Upper lobe of left lung (tissue), 6 donors: ENCODE results near the gene POLE2. TPM values are rescaled to one million over a fixed set of nuclear protein-coding genes. Genes with fewer than 3 reads are reported as not detected.
"Not testable (repeated sequence)": the region's sequence is repeated elsewhere in the genome, so short reads cannot be mapped to it uniquely, and the experiment has no call there.

Experiments used
- ATAC-seq, 2 donors: fragments of 200-7000 bp; cut with Tn5 transposase; one replicate each; pipeline ENCODE4 v1.9.1; 2022; ENCODE audit warnings: mild to moderate bottlenecking in 2 of 2, moderate library complexity in 2 of 2; ENCODE audit not compliant: low FRiP score in 2 of 2
- DNase-seq, 2 donors: peaks; one replicate each; pipeline ENCODE4 v3.0.0-alpha.2; 2019 to 2020
- H3K27ac ChIP-seq, 4 donors: fragments of 200-600 bp; sonication (generic); one replicate each; pipeline ENCODE4 v1.5.1; 2016 to 2019
- H3K27me3 ChIP-seq, 4 donors: fragments of 200-600 bp; sonication (generic); one replicate each; pipeline ENCODE4 v1.5.1; 2017 to 2019
- H3K36me3 ChIP-seq, 4 donors: fragments of 200-600 bp; sonication (generic); one replicate each; pipeline ENCODE4 v1.5.1; 2016 to 2019
- H3K4me1 ChIP-seq, 4 donors: fragments of 200-600 bp; sonication (generic); one replicate each; pipeline ENCODE4 v1.5.1; 2018 to 2019
- H3K4me3 ChIP-seq, 4 donors: fragments of 200-600 bp; sonication (generic); one replicate each; pipeline ENCODE4 v1.5.1; 2017 to 2019; ENCODE audit warnings: mild to moderate bottlenecking in 2 of 4, moderate library complexity in 1 of 4
- H3K9me3 ChIP-seq, 4 donors: fragments of 200-600 bp; sonication (generic); one replicate each; pipeline ENCODE4 v1.5.1; 2018 to 2019
- EP300 ChIP-seq, 4 donors: sonication (generic); formaldehyde crosslinking; IDR thresholded peaks; one replicate each; pipeline ENCODE4 v1.5.1; 2017; ENCODE audit warnings: antibody characterized with exemption in 4 of 4, control low read depth in 2 of 4
- POLR2A ChIP-seq, 4 donors: fragments of 450-650 bp; IDR thresholded peaks; one replicate each; pipeline ENCODE4 v1.5.1; 2016 to 2017; ENCODE audit warnings: antibody characterized with exemption in 4 of 4, mild to moderate bottlenecking in 2 of 4
- POLR2AphosphoS5 ChIP-seq, 2 donors: sonication (generic); formaldehyde crosslinking; IDR thresholded peaks; one replicate each; pipeline ENCODE4 v1.5.1; 2017; ENCODE audit warnings: antibody characterized with exemption in 2 of 2
- WGBS, 2 donors: methylation state at CpG; one replicate each; pipeline ENCODE4 v1.1.5; 2017 to 2018; 5-methylcytosine and 5-hydroxymethylcytosine counted together
- total RNA-seq, 6 donors: library from RNA; depleted of rRNA in 4 of 6; stranded (reverse); fragments of >200 nt in 4 of 6; gene quantifications; one replicate each; pipeline versions ENCODE4 v1.1.0 to v1.2.1, GENCODE V29; 2016 to 2021
- TF ChIP-seq, protein P1 (sequence below), 6 experiments: fragments of 450-650 bp in 4 of 6; fragments of 200-600 bp in 2 of 6; sonication (generic) in 2 of 6; IDR thresholded peaks; one replicate each; pipeline ENCODE4 v1.5.1; 2016 to 2019; ENCODE audit warnings: antibody characterized with exemption in 6 of 6
- donor health status: DM: no; HTN: no; CAD: no; lungs with moderate emphysema.
- donor health status: DM: no; HTN: yes; CAD: no; lungs with severe emphysema.

Gene POLE2
- total RNA-seq, 6 donors from 2014 or later = 0.49 to 2.7 (median 2.1) TPM

DNA sequence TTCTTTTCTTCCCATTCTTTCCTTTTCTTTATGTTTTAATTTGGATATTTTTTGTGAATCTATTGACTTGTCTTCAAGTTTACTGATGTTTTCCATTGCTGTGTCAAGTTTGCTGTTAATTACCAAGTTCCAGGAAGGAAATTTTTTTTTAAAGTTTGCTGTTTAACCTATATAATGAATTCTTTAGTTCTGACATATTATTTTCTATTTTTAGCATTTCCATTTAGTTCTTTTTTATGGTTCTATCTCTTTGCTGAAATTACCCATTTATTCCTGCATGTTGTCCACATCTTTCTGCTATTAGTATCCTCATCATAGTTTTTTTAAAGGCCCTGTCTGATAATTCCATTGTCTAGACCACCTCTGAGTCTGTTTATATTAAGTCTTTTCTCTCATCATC is 32.7 kb upstream of the POLE2 start:
- Histone ChIP-seq H3K9me3 (no peaks in the 10 kb centered on the region), H3K4me3 (no peak overlapping the region), H3K36me3 (peaks cover 0 to 40% (median under 1%) of the 10 kb centered on the region in 4 donors), H3K4me1 (no peaks in the 10 kb centered on the region), H3K27me3 (no peaks in the 10 kb centered on the region), H3K27ac (no peak overlapping the region)
- TF ChIP-seq EP300 (IDR thresholded peaks at IDR 0.05) (no peak), POLR2A (IDR thresholded peaks at IDR 0.05) (no peak), POLR2AphosphoS5 (IDR thresholded peaks at IDR 0.05) (no peak)
- TF ChIP-seq, protein P1, sequence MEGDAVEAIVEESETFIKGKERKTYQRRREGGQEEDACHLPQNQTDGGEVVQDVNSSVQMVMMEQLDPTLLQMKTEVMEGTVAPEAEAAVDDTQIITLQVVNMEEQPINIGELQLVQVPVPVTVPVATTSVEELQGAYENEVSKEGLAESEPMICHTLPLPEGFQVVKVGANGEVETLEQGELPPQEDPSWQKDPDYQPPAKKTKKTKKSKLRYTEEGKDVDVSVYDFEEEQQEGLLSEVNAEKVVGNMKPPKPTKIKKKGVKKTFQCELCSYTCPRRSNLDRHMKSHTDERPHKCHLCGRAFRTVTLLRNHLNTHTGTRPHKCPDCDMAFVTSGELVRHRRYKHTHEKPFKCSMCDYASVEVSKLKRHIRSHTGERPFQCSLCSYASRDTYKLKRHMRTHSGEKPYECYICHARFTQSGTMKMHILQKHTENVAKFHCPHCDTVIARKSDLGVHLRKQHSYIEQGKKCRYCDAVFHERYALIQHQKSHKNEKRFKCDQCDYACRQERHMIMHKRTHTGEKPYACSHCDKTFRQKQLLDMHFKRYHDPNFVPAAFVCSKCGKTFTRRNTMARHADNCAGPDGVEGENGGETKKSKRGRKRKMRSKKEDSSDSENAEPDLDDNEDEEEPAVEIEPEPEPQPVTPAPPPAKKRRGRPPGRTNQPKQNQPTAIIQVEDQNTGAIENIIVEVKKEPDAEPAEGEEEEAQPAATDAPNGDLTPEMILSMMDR (IDR thresholded peaks at IDR 0.05) = no peak
- DNase-seq (no peak), ATAC-seq (no peak)

DNA sequence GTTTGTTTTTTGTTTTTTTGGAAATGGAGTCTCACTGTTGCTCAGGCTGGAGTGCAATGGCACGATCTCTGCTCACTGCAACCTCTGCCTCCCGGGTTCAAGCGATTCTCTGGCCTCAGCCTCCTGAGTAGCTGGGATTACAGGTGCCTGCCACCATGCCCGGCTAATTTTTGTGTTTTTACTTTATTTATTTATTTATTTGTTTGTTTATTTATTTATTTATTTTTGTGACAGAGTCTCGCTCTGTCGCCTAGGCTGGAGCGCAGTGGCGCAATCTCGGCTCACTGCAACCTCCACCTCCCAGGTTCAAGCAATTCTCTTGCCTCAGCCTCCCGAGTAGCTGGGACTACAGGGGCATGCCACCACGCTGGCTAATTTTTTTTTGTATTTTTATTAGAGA is 23.0 kb upstream of the POLE2 start:
- H3K9me3 ChIP-seq, DNase-seq, H3K27me3 ChIP-seq, H3K4me1 ChIP-seq, H3K27ac ChIP-seq, H3K4me3 ChIP-seq, ATAC-seq: not testable (repeated sequence)
- 92 to 95% methylated on average over 11 of the region's 11 CpGs for WGBS, 2 donors
- peaks cover 0 to 12% (median 0%) of the 10 kb centered on the region in 4 donors for H3K36me3 ChIP-seq

DNA sequence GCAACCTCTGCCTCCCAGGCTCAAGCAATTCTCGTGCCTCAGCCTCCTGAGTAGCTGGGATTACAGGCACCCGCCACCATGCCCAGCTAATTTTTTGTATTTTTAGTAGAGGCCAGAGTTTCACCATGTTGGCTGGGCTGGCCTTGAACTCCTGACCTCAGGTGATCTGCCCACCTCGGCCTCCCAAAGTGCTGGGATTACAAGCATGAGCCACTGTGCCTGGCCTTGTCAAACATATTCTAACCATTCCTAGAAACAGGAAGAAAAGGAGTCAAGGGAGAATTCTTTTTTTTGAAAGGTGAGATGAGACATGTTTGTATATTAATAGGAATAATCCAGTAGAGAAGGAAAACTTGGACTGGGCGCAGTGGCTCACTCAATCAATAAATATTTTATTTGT is 16.5 kb upstream of the POLE2 start:
- not testable (repeated sequence) for ATAC-seq, H3K4me1 ChIP-seq, H3K9me3 ChIP-seq, DNase-seq, H3K27me3 ChIP-seq, H3K4me3 ChIP-seq, H3K27ac ChIP-seq
- 83 to 95% methylated on average over 4 of the region's 4 CpGs for WGBS, 2 donors
- peaks cover 0 to 13% (median 3%) of the 10 kb centered on the region in 4 donors for H3K36me3 ChIP-seq

DNA sequence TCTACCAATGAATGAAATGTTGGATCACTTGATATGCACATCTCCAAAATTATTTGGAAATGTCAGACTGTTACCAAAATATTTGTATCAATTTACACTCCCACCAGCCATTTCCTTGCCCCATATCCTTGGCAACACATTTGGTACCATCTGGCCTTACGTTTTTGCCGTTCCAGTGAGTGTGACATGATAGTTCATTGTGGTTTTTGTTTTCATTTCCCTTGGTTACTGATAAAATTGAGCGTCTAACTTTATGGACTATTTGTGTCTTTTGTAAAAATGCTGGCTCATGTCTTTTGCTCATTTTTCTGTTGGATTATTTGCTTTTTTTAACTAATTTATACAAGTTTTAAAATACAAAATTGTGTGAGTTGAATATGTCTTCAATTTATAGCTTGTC is 16.0 kb upstream of the POLE2 start:
- 52 to 55% methylated on average over 3 of the region's 3 CpGs for WGBS, 2 donors
- no peak for TF ChIP-seq POLR2A (IDR thresholded peaks at IDR 0.05)
- TF ChIP-seq, protein P1 (IDR thresholded peaks at IDR 0.05) = no peak
- no peak for TF ChIP-seq POLR2AphosphoS5 (IDR thresholded peaks at IDR 0.05)
- no peak for TF ChIP-seq EP300 (IDR thresholded peaks at IDR 0.05)
- Histone ChIP-seq H3K36me3 (peaks cover 0 to 13% (median 3%) of the 10 kb centered on the region in 4 donors), H3K27ac (no peak overlapping the region), H3K4me3 (no peak overlapping the region), H3K4me1 (peaks cover 0 to 4% (median 0%) of the 10 kb centered on the region in 4 donors), H3K9me3 (no peaks in the 10 kb centered on the region), H3K27me3 (no peaks in the 10 kb centered on the region)
- no peak for DNase-seq
- no peak for ATAC-seq

DNA sequence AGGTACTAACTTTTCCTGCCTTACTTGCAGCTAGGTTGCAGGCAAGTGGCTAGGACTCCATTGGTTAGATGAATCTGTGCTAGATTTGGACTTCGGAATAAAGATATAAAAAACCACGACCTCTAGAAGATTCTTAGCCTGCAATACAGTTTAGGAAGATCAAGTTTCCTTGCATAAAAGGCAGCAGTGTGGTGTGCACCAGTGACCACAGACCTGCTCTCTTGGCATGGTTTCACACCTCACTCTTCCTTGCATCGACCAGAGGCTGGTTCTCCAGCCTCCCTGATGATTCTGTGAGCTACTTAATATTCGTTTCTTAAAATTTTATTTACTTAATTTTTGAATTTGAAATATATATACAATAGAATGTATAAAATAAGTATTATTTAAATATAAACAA is 14.7 kb upstream of the POLE2 start:
- Histone ChIP-seq H3K27ac (no peak overlapping the region), H3K36me3 (peaks cover 0 to 13% (median 3%) of the 10 kb centered on the region in 4 donors), H3K4me1 (peaks cover 0 to 4% (median 0%) of the 10 kb centered on the region in 4 donors), H3K4me3 (no peak overlapping the region), H3K9me3 (no peaks in the 10 kb centered on the region), H3K27me3 (no peaks in the 10 kb centered on the region)
- TF ChIP-seq EP300 (IDR thresholded peaks at IDR 0.05) (no peak), POLR2AphosphoS5 (IDR thresholded peaks at IDR 0.05) (no peak), POLR2A (IDR thresholded peaks at IDR 0.05) (no peak)
- TF ChIP-seq, protein P1 (IDR thresholded peaks at IDR 0.05) = no peak
- DNase-seq (no peak), ATAC-seq (no peak)
- WGBS, 2 donors = 76 to 86% methylated on average over 4 of the region's 4 CpGs

DNA sequence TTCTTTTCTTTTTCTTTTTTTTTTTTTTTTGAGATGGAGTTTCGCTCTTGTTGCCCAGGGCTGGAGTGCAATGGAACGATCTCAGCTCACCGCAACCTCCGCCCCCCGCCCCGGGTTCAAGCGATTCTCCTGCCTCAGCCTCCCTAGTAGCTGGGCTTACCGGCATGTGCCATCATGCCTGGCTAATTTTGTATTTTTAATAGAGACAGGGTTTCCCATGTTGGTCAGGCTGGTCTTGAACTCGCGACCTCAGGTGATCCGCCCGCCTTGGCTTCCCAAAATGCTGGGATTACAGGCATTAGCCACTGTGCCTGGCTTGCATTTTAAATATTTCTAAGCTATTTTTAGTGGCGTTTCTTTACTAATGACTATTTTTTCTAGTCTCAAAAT is 5.7 kb upstream of the POLE2 start:
- DNase-seq = peak in 1 of 2 donors; percentile 67
- Histone ChIP-seq H3K27ac (peak overlapping the region; percentile 91 to 98 (median 96)), H3K4me1 (peaks cover 6 to 19% (median 12%) of the 10 kb centered on the region in 4 donors), H3K4me3 (peak overlapping the region; percentile 46 to 80 (median 77))
- 16 to 53% methylated on average over 5 to 10 of the region's 13 CpGs for WGBS, 2 donors
- not testable (repeated sequence) for ATAC-seq, H3K36me3 ChIP-seq, H3K9me3 ChIP-seq, H3K27me3 ChIP-seq
